C4-2B (cell line): ENCODE results near the gene SACM1L.

Experiments used
- H3K27ac ChIP-seq: fragments of 450-650 bp; 2 replicates; pipeline ENCODE4 v1.5.1; 2017
- ZFX ChIP-seq: fragments of 450-650 bp; IDR thresholded peaks from 2 replicates; pipeline ENCODE4 v1.6.1; 2017
- TF ChIP-seq, protein P1 (sequence below): fragments of 450-650 bp; conservative IDR thresholded peaks from 2 replicates; pipeline ENCODE4 v1.5.1; 2017; ENCODE audit warnings: mild to moderate bottlenecking

The SACM1L gene

DNA sequence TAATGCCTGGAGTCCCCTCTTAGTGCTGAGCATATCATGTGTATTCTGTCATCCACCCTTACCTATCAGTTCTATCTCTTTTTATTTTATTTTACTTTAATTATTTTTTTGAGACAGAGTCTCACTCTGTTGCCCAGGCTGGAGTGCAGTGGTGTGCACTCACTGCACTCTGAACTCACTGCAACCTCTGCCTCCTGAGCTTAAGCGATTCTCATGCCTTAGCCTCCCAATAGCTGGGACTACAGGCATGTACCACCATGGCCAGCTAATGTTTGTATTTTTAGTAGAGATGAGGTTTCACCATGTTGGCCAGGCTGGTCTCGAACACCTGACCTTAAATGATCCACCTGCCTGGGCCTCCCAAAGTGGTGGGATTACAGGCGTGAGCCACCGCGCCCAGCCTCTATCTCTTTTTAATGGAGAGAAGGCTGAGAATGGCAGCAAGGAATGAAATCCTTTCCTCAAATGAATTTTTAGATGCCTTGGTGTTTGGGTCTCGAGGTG, 11.4 kb downstream of the SACM1L start:
- TF ChIP-seq ZFX = no peak
- TF ChIP-seq, protein P1, sequence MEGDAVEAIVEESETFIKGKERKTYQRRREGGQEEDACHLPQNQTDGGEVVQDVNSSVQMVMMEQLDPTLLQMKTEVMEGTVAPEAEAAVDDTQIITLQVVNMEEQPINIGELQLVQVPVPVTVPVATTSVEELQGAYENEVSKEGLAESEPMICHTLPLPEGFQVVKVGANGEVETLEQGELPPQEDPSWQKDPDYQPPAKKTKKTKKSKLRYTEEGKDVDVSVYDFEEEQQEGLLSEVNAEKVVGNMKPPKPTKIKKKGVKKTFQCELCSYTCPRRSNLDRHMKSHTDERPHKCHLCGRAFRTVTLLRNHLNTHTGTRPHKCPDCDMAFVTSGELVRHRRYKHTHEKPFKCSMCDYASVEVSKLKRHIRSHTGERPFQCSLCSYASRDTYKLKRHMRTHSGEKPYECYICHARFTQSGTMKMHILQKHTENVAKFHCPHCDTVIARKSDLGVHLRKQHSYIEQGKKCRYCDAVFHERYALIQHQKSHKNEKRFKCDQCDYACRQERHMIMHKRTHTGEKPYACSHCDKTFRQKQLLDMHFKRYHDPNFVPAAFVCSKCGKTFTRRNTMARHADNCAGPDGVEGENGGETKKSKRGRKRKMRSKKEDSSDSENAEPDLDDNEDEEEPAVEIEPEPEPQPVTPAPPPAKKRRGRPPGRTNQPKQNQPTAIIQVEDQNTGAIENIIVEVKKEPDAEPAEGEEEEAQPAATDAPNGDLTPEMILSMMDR = no peak
- no peak overlapping the region for H3K27ac ChIP-seq

DNA sequence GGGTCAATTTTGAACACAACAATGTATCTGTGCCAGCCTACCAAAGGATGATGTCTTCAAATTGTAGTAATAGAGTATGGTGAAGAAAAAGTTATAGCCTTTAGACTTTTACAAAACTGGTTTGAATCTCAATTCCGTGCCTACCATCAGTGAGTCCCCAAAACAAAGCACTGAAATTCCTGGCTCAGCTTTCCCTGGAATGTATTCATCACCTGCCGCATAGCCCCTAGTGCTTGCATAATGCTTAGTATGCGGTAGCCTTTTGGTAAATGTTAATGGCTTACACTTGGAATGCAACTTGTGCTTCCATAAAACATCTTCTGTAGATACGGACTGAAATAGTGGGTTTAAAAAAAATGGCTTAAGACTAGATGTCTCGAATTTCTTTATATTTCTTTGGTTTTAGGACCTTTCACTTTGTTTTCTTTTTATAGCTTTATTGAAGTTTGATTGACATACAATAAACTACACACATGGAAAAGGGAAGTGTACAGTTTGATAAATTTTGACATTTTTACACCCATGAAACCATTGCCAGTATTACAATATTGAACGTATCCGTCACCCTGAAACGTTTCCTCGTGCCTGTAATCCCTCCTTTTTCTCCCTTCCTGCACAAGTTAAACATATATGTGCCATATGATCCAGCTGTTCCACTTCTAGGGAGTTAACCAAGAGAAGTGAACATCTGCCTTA, 12.1 kb downstream of the SACM1L start:
- TF ChIP-seq ZFX = no peak
- TF ChIP-seq, protein P1 = no peak
- no peak overlapping the region for H3K27ac ChIP-seq

DNA sequence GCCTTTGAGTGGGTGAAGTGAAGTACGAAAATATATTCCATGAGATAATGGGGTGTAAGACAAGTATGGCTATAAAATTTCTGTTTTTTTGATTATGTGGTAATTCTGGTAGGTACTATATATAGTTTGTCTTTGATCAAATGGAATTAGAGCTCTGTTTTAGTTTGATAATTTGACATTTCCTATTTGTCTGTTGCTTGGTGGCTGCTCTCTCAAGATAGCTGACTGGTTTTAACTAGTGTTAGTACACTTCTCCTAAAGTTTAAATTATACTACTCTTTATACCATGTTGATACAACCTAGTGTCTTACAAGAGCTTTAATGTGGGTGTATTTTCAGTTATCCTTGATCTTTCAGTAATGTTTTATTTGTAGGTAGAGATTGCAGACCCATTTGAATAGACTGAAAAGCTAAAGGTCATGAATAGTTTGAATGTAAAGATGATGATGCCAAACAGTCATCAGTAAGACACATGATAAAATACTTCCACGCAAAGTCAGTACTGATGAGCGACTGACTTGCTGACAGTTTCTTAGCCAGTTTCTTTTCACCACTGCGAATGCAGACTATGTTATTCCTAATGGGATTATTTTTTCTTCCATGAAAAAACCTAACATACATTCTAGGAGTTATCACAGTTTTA, 15.2 kb downstream of the SACM1L start:
- TF ChIP-seq, protein P1 = no peak
- TF ChIP-seq ZFX = no peak

DNA sequence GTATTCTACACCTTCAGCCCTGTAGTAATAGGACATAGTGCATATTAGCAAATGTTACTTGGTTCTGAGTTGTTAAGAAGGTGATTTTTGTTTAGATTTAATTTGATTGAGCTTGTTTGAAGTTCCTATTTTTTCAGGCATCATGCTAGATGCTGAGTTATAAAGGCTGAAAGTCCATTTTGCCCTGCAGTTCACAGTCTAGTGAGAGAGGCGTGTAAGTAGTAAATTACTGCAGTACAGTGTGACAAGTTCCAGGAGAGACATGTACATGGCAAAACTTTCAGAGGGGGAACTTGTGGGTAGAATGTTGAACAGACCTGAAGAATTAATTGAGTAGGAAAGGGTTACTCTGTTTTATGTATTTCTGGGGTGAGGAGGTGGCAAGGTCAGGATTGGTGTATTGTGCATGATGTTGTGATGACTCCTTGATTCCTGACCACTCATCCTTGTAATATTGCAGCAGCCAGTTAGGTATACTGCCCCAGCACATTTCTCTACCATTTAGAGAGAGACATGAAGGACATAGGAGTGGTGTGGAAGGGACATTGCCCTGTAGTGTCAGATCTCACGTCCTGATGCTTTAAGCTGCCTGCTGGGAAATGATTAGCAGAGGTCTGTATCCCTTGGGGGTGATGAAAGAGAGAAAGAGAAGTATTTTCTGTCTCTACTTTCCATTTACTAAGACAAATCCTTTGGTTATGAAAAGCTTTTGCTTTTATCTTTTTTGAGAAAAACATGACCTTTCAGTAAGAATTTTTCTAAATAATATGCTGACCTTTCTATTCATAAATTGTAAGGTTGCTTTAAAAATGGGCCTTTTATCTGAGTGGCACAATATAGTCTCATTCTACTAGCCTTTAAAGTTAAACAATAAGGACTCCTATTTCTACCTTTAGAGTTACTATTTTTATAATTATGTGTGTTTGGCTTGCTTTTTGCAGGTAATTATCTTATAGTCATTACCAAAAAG, 16.9 kb downstream of the SACM1L start:
- H3K27ac ChIP-seq = no peak overlapping the region
- no peak for TF ChIP-seq ZFX
- TF ChIP-seq, protein P1 = no peak

More for the DNA sequence above, 15.2 kb downstream of the SACM1L start:
- no peak overlapping the region for H3K27ac ChIP-seq

DNA sequence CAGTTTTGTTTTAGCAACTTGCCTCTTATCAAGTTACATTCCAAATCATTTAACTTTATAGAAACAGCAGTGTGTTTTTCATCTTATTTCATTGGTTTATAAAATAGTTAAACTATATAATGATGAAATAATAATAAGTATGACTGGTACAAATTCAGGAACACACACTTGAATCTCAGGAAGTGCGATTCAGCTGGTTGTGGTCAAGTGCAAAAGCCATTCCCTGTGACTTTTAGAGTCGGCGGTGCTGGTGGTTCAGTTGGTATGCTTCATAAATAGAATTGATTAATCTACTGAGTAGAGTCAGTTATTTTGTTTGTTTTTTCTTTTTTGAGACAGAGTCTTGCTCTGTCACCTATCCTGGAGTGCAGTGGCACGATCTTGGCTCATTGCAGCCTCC, 22.7 kb downstream of the SACM1L start:
- no peak overlapping the region for H3K27ac ChIP-seq
- TF ChIP-seq ZFX = no peak
- TF ChIP-seq, protein P1 = no peak

DNA sequence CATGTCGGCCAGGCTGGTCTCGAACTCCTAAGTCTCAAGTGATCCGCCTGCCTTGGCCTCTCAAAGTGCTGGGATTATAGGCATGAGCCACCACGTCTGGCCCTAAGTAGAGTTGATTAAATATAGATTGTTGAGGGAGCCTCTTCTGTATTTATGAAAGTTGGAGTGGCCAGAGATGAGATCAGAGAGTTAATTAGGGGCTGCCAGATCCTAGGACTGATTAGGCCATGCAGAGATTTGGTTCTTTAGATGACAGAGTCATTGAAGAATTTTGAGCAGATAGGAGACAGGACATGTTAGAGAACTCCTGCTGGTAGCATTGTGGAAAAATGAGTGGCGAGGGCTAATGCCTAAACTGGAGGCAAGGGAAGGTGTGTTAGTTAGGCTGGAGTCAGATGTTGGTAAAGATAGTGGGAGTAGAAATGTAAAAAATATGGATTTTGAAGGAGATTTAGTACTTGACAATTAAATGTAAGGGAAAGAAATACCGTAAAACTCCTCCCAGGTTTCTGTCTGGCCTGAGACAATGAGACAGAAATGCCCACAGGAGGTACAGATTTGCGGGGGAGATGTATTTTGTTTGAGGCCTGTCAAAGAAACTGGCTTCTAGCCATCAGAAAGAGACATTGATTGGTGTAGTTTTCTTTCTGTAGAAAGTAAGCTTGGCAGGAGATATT, 23.4 kb downstream of the SACM1L start:
- no peak for TF ChIP-seq ZFX
- TF ChIP-seq, protein P1 = no peak
- H3K27ac ChIP-seq = no peak overlapping the region
